Measurements from ENCODE around the gene SBNO2. TPM values are rescaled to one million over a fixed set of nuclear protein-coding genes. Genes with fewer than 3 reads are reported as not detected.
A peak's percentile ranks its signal among the peaks of the same experiment; 100 is the strongest.

Gene SBNO2
- total RNA-seq, 2 donors from 2014 or later = 65.5 to 77.1 TPM

GRCh38 chr19:1067341-1067957 lies 106.6 kb downstream of the SBNO2 start:
- no peaks in the 10 kb centered on the region for H3K36me3 ChIP-seq
- peak overlapping the region; percentile 74 for H3K27ac ChIP-seq
- H3K9ac ChIP-seq (ENCODE audit: low read depth in 2 of 2, low read length in 2 of 2) = peak overlapping the region; percentile 54 to 55
- H3K9me3 ChIP-seq = no peaks in the 10 kb centered on the region
- intact Hi-C loops (cut with DNase I) = no loop called here
- peaks cover 28% of the 10 kb centered on the region for H3K4me1 ChIP-seq
- no peak for TF ChIP-seq CTCF (IDR thresholded peaks at IDR 0.05)
- peaks cover 35% of the 10 kb centered on the region for H3K27me3 ChIP-seq
- no peak for DNase-seq
- peak overlapping the region; percentile 35 for H3K4me3 ChIP-seq

- Histone ChIP-seq H3K9ac (ENCODE audit: low read depth in 2 of 2, low read length in 2 of 2) (peak within 1 kb of the TSS; percentile 54 to 63), H3K4me3 (peak within 1 kb of the TSS; percentile 35), H3K27ac (peak within 1 kb of the TSS; percentile 74), H3K36me3 (no peaks in the 10 kb centered on the region), H3K9me3 (no peaks in the 10 kb centered on the region), H3K4me1 (peaks cover 28% of the 10 kb centered on the region), H3K27me3 (peaks cover 35% of the 10 kb centered on the region)
- no peak for TF ChIP-seq CTCF (IDR thresholded peaks at IDR 0.05)
- DNase-seq = peak; percentile 54
- intact Hi-C loops (cut with DNase I) = no loop called here
These were observed 107.2 kb downstream of the SBNO2 start, which contains the start of gene ARHGAP45 for GRCh38 chr19:1066748-1067340. Gene ARHGAP45, plus strand, starts transcription at chr19:1067167. Its CDS starts 239 bp downstream, at chr19:1067406.

- peaks cover 30% of the 10 kb centered on the region for H3K27me3 ChIP-seq
- no peaks in the 10 kb centered on the region for H3K36me3 ChIP-seq
- H3K4me3 ChIP-seq = peak overlapping the region; percentile 35
- H3K9ac ChIP-seq (ENCODE audit: low read depth in 2 of 2, low read length in 2 of 2) = peak overlapping the region; percentile 54 to 63
- H3K9me3 ChIP-seq = no peaks in the 10 kb centered on the region
- H3K27ac ChIP-seq = peak overlapping the region; percentile 74
- TF ChIP-seq CTCF (IDR thresholded peaks at IDR 0.05) = no peak
- peak; percentile 37 for DNase-seq
- intact Hi-C loops (cut with DNase I) = no loop called here
- peaks cover 28% of the 10 kb centered on the region for H3K4me1 ChIP-seq
These were observed 107.8 kb downstream of the SBNO2 start for GRCh38 chr19:1066251-1066747.

GRCh38 chr19:1065606-1066109 lies 108.4 kb downstream of the SBNO2 start:
- peaks cover 24% of the 10 kb centered on the region for H3K27me3 ChIP-seq
- DNase-seq = peak; percentile 78
- intact Hi-C loops (cut with DNase I) = no loop called here
- H3K9ac ChIP-seq (ENCODE audit: low read depth in 2 of 2, low read length in 2 of 2) = peak overlapping the region; percentile 32 to 39
- H3K4me3 ChIP-seq = peak overlapping the region; percentile 1
- peaks cover 28% of the 10 kb centered on the region for H3K4me1 ChIP-seq
- no peaks in the 10 kb centered on the region for H3K9me3 ChIP-seq
- H3K36me3 ChIP-seq = no peaks in the 10 kb centered on the region
- TF ChIP-seq CTCF (IDR thresholded peaks at IDR 0.05) = no peak
- H3K27ac ChIP-seq = peak overlapping the region; percentile 40

GRCh38 chr19:1064661-1065605 lies 109.1 kb downstream of the SBNO2 start:
- peaks cover 28% of the 10 kb centered on the region for H3K4me1 ChIP-seq
- intact Hi-C loops (cut with DNase I) = no loop called here
- no peaks in the 10 kb centered on the region for H3K9me3 ChIP-seq
- peak overlapping the region; percentile 32 to 50 for H3K9ac ChIP-seq (ENCODE audit: low read depth in 2 of 2, low read length in 2 of 2)
- peak; percentile 89 for TF ChIP-seq CTCF (IDR thresholded peaks at IDR 0.05)
- peak; percentile 73 for DNase-seq
- H3K36me3 ChIP-seq = no peaks in the 10 kb centered on the region
- peak overlapping the region; percentile 1 for H3K4me3 ChIP-seq
- peak overlapping the region; percentile 40 for H3K27ac ChIP-seq
- H3K27me3 ChIP-seq = peaks cover 16% of the 10 kb centered on the region

All from colonic mucosa (tissue), 4 donors.